Left ventricle myocardium inferior (tissue), 1 donor: Measurements from ENCODE around the gene TBC1D5. TPM values are rescaled to one million over a fixed set of nuclear protein-coding genes. Genes with fewer than 3 reads are reported as not detected.

ENCODE experiments used
- DNase-seq: peaks from one replicate; pipeline ENCODE4 v3.0.0-alpha.2; 2020
- H3K27ac ChIP-seq: fragments of 200-600 bp; replicated peaks from 2 replicates; pipeline ENCODE4 v1.8.0; 2021
- H3K27me3 ChIP-seq: fragments of 200-600 bp; 2 replicates; pipeline ENCODE4 v1.8.0; 2021; ENCODE audit warnings: low read depth
- H3K36me3 ChIP-seq: fragments of 200-600 bp; 2 replicates; pipeline ENCODE4 v1.8.0; 2021
- H3K4me1 ChIP-seq: fragments of 200-600 bp; 2 replicates; pipeline ENCODE4 v1.8.0; 2021
- H3K4me3 ChIP-seq: fragments of 200-600 bp; 2 replicates; pipeline ENCODE4 v1.8.0; 2021; ENCODE audit warnings: mild to moderate bottlenecking, moderate library complexity
- H3K9me3 ChIP-seq: fragments of 200-600 bp; replicated peaks from 2 replicates; pipeline ENCODE4 v1.8.0; 2021
- CTCF ChIP-seq: fragments of 200-600 bp; IDR thresholded peaks from 2 replicates; pipeline ENCODE4 v1.8.0; 2021; ENCODE audit warnings: antibody characterized with exemption, mild to moderate bottlenecking, borderline replicate concordance
- intact Hi-C: fragments of 100-400 bp; cut with micrococcal nuclease; formaldehyde crosslinking; loops from one replicate; pipeline ENCODE4 v1.11.0; 2022
- total RNA-seq: library from RNA; stranded (reverse); fragmentation: NEBNext Ultra II Directional; extraction: Animal tissue kit (Norgen Biotek cat#: 25700); gene quantifications from one replicate; pipeline ENCODE4 v1.2.1, GENCODE V29; 2021
- donor health status: DM: no; HTN: yes; CAD: no; lungs with severe emphysema.

The TBC1D5 gene
- total RNA-seq, 1 donor from 2014 or later, result 26.9 TPM

- H3K27ac ChIP-seq, result no peak overlapping the region
- intact Hi-C loops, result no loop called here
- no peak for TF ChIP-seq CTCF
- H3K4me1 ChIP-seq, result no peaks in the 10 kb centered on the region
- H3K9me3 ChIP-seq, result no peaks in the 10 kb centered on the region
- H3K36me3 ChIP-seq, result peaks cover 15% of the 10 kb centered on the region
- no peaks in the 10 kb centered on the region for H3K27me3 ChIP-seq
- no peak overlapping the region for H3K4me3 ChIP-seq
- DNase-seq, result no peak
These were observed 372.5 kb downstream of the TBC1D5 start for GRCh38 chr3:17369973-17370372.

GRCh38 chr3:17367171-17367570 lies 375.3 kb downstream of the TBC1D5 start:
- DNase-seq, result no peak
- H3K4me1 ChIP-seq, result no peaks in the 10 kb centered on the region
- no peaks in the 10 kb centered on the region for H3K27me3 ChIP-seq
- intact Hi-C loops, result no loop called here
- H3K4me3 ChIP-seq, result no peak overlapping the region
- peaks cover 15% of the 10 kb centered on the region for H3K36me3 ChIP-seq
- no peaks in the 10 kb centered on the region for H3K9me3 ChIP-seq
- no peak overlapping the region for H3K27ac ChIP-seq
- no peak for TF ChIP-seq CTCF

GRCh38 chr3:17360991-17361390 lies 381.4 kb downstream of the TBC1D5 start:
- DNase-seq, result no peak
- no peaks in the 10 kb centered on the region for H3K27me3 ChIP-seq
- TF ChIP-seq CTCF, result no peak
- no peaks in the 10 kb centered on the region for H3K36me3 ChIP-seq
- no peaks in the 10 kb centered on the region for H3K9me3 ChIP-seq
- no peak overlapping the region for H3K4me3 ChIP-seq
- H3K27ac ChIP-seq, result no peak overlapping the region
- no peaks in the 10 kb centered on the region for H3K4me1 ChIP-seq
- intact Hi-C loops, result no loop called here

- Histone ChIP-seq H3K4me3 (no peak overlapping the region), H3K9me3 (no peaks in the 10 kb centered on the region), H3K4me1 (peaks cover 9% of the 10 kb centered on the region), H3K36me3 (no peaks in the 10 kb centered on the region), H3K27me3 (no peaks in the 10 kb centered on the region), H3K27ac (no peak overlapping the region)
- no peak for DNase-seq
- intact Hi-C loops, result no loop called here
- no peak for TF ChIP-seq CTCF
These were observed 382.5 kb downstream of the TBC1D5 start for GRCh38 chr3:17359911-17360310.

- intact Hi-C loops, result no loop called here
- TF ChIP-seq CTCF, result no peak
- Histone ChIP-seq H3K27me3 (no peaks in the 10 kb centered on the region), H3K27ac (no peak overlapping the region), H3K36me3 (no peaks in the 10 kb centered on the region), H3K9me3 (no peaks in the 10 kb centered on the region), H3K4me3 (no peak overlapping the region), H3K4me1 (peaks cover 11% of the 10 kb centered on the region)
- no peak for DNase-seq
These were observed 385.3 kb downstream of the TBC1D5 start for GRCh38 chr3:17357035-17357710.
